GM12878 (cell line): Measurements from ENCODE around the gene SOX11. TPM values are rescaled to one million over a fixed set of nuclear protein-coding genes. Genes with fewer than 3 reads are reported as not detected.

Source experiments
- ATAC-seq: fragments of 200-7000 bp; cut with Tn5 transposase; 3 replicates; pipeline ENCODE4 v1.9.1; 2020; ENCODE audit warnings: mild to moderate bottlenecking, moderate library complexity
- BruUV-seq: library from RNA; stranded (reverse); fragments of 400-500 nt; replicated peaks from 2 replicates; lab custom pipeline; 2021; lab: Mats Ljungman, UMichigan
- CTCF ChIA-PET: fragments of 300-600 bp; sonication (Branson Sonifier 250); formaldehyde crosslinking; extraction: SDS; loops from one replicate; lab custom pipeline; 2021; ENCODE audit warnings: inconsistent platforms; lab: Yijun Ruan, JAX
- POLR2A ChIA-PET: fragments of 350-600 bp; formaldehyde crosslinking; extraction: SDS; loops from one replicate; lab custom pipeline; 2021; ENCODE audit warnings: inconsistent platforms; lab: Charles Lee
- RAD21 ChIA-PET: fragments of 300-600 bp; sonication (Branson Sonifier 250); formaldehyde crosslinking; loops from one replicate; lab custom pipeline; 2023; ENCODE audit warnings: antibody characterized with exemption; ENCODE audit not compliant: unreplicated experiment; lab: Charles Lee
- SMC1A ChIA-PET: fragments of 300-600 bp; sonication (Branson Sonifier 250); formaldehyde crosslinking; loops from one replicate; lab custom pipeline; 2023; ENCODE audit not compliant: unreplicated experiment, uncharacterized antibody; lab: Charles Lee
- DNase-seq: peaks from one replicate; pipeline ENCODE4 v3.0.0-alpha.2; 2011; ENCODE audit warnings: low read depth, low spot score
- FAIRE-seq: peaks from 3 replicates; lab custom pipeline; 2011; peaks lifted over from hg19 to GRCh38; lab: Jason Lieb, UNC
- H2AFZ ChIP-seq: 2 replicates; pipeline ENCODE4 v1.6.0; 2011; ENCODE audit warnings: low read depth, low read length, control low read depth; ENCODE audit not compliant: control insufficient read depth
- H3K27ac ChIP-seq: 2 replicates; pipeline ENCODE4 v1.5.1; 2011; ENCODE audit warnings: control low read depth; ENCODE audit not compliant: control insufficient read depth, insufficient read depth
- H3K27me3 ChIP-seq, 2 experiments: replicated peaks in 1 of 2; 2 replicates each; pipeline versions ENCODE4 v1.6.0 to v1.6.1; 2011; ENCODE audit warnings: low read length in 1 of 2; ENCODE audit not compliant: control insufficient read depth in 2 of 2, insufficient read depth in 2 of 2
- H3K36me3 ChIP-seq, 2 experiments: 2 replicates each; pipeline ENCODE4 v1.5.1; 2011; ENCODE audit warnings: low read length in 1 of 2; ENCODE audit not compliant: control insufficient read depth in 2 of 2, insufficient read depth in 2 of 2
- H3K4me1 ChIP-seq: 2 replicates; pipeline ENCODE4 v1.6.1; 2011; ENCODE audit warnings: mild to moderate bottlenecking, low read length, moderate library complexity, mixed read lengths; ENCODE audit not compliant: control insufficient read depth, insufficient read depth
- H3K4me2 ChIP-seq: 2 replicates; pipeline ENCODE4 v1.6.0; 2011; ENCODE audit warnings: control low read depth; ENCODE audit not compliant: control insufficient read depth, insufficient read depth
- H3K4me3 ChIP-seq: fragments of 200-600 bp; sonication (generic); 2 replicates; pipeline ENCODE4 v1.5.1; 2016
- H3K79me2 ChIP-seq: 2 replicates; pipeline ENCODE4 v1.6.0; 2011; ENCODE audit warnings: low read length; ENCODE audit not compliant: control insufficient read depth, insufficient read depth
- H3K9ac ChIP-seq: 2 replicates; pipeline ENCODE4 v1.8.0; 2011; ENCODE audit warnings: low read length, control low read depth, mixed read lengths; ENCODE audit not compliant: control insufficient read depth, insufficient read depth
- H3K9me3 ChIP-seq: replicated peaks from 3 replicates; pipeline ENCODE4 v1.5.1; 2011; ENCODE audit warnings: mild to moderate bottlenecking, low read length; ENCODE audit not compliant: control insufficient read depth, insufficient read depth
- H4K20me1 ChIP-seq: 2 replicates; pipeline ENCODE4 v1.6.0; 2011; ENCODE audit not compliant: control insufficient read depth, insufficient read depth
- CBX3 ChIP-seq: fragments of 200-600 bp; sonication (generic); IDR thresholded peaks from 2 replicates; pipeline ENCODE4 v1.6.1; 2016; ENCODE audit warnings: low read depth, borderline replicate concordance
- CREM ChIP-seq: IDR thresholded peaks from 2 replicates; pipeline ENCODE4 v1.6.1; 2014; ENCODE audit warnings: antibody characterized with exemption, low read depth
- EED ChIP-seq: sonication (generic); IDR thresholded peaks from 2 replicates; pipeline ENCODE4 v1.6.1; 2016; ENCODE audit warnings: antibody characterized with exemption, low read depth
- HCFC1 ChIP-seq: fragments of 150-350 bp; IDR thresholded peaks from 2 replicates; pipeline ENCODE4 v1.6.1; 2014; ENCODE audit warnings: low read length
- IRF4 ChIP-seq: IDR thresholded peaks from 2 replicates; pipeline ENCODE4 v1.6.1; 2011; ENCODE audit warnings: low read depth, low read length
- MYB ChIP-seq: fragments of 150-350 bp; IDR thresholded peaks from 2 replicates; pipeline ENCODE4 v1.6.1; 2014; ENCODE audit warnings: mild to moderate bottlenecking, low read depth, low read length, borderline replicate concordance
- NR2C2 ChIP-seq: IDR thresholded peaks from 2 replicates; pipeline ENCODE4 v1.6.1; 2011; ENCODE audit warnings: borderline replicate concordance, low read depth; ENCODE audit not compliant: control insufficient read depth, insufficient read length
- RFX5 ChIP-seq: IDR thresholded peaks from 2 replicates; pipeline ENCODE4 v1.6.1; 2011; ENCODE audit warnings: low read depth, low read length, improper control_type of control experiment
- SREBF1 ChIP-seq: IDR thresholded peaks from 2 replicates; pipeline ENCODE4 v1.6.1; 2012; ENCODE audit warnings: mild to moderate bottlenecking, low read length
- SREBF2 ChIP-seq: IDR thresholded peaks from 2 replicates; pipeline ENCODE4 v1.6.1; 2012; ENCODE audit warnings: mild to moderate bottlenecking, low read length
- WRNIP1 ChIP-seq: IDR thresholded peaks from 2 replicates; pipeline ENCODE4 v1.6.1; 2011; ENCODE audit warnings: low read depth, low read length, improper control_type of control experiment, borderline replicate concordance
- WGBS: methylation state at CpG from one replicate; pipeline ENCODE4 v1.1.6; 2016; ENCODE audit warnings: low lambda C conversion rate; ENCODE audit not compliant: insufficient replicate concordance, insufficient coverage; ENCODE audit errors: missing lambda C conversion rate; 5-methylcytosine and 5-hydroxymethylcytosine counted together
- in situ Hi-C: fragments of 300-500 bp; cut with MboI; formaldehyde crosslinking; loops from 9 replicates; pipeline ENCODE4 v1.14.3; 2018; ENCODE audit warnings: mixed read lengths
- intact Hi-C: fragments of 100-400 bp; cut with micrococcal nuclease; formaldehyde crosslinking; loops from one replicate; pipeline ENCODE4 v1.14.2; 2022; ENCODE audit not compliant: unreplicated experiment
- polyA plus RNA-seq, 11 experiments: library from polyadenylated mRNA; depleted of rRNA in 4 of 11; unstranded in 6 of 11; stranded (reverse) in 5 of 11; fragments of >200 nt; fragmentation: Nextera tagmentation in 4 of 11; fragmentation: Illumina TruSeq in 1 of 11; extraction: Ambion mirVana in 4 of 11; extraction: Trizol in 1 of 11; gene quantifications; 1 replicate in 1 of 11; 2 replicates in 10 of 11; pipeline versions ENCODE4 v1.2.1 to v1.2.3, GENCODE V29; 2011 to 2016; ENCODE audit warnings: inconsistent platforms in 2 of 11, missing spikeins in 2 of 11, low read depth in 1 of 11
- total RNA-seq, 4 experiments: library from RNA; depleted of rRNA in 3 of 4; stranded (reverse); fragments of >200 nt in 3 of 4; fragmentation: Illumina TruSeq in 1 of 4; extraction: Trizol in 1 of 4; gene quantifications; 2 replicates each; pipeline versions ENCODE4 v1.2.1 to v1.2.3, GENCODE V29; 2013 to 2021
- TF ChIP-seq, protein P1 (sequence below): fragments of 450-650 bp; IDR thresholded peaks from 2 replicates; pipeline ENCODE4 v1.6.1; 2017; ENCODE audit warnings: borderline replicate concordance
- TF ChIP-seq, protein P2 (sequence below): fragments of 450-650 bp; IDR thresholded peaks from 2 replicates; pipeline ENCODE4 v1.6.1; 2017; ENCODE audit warnings: low read depth, mild to moderate bottlenecking, moderate library complexity
- TF ChIP-seq, protein P3 (sequence below): IDR thresholded peaks from 2 replicates; pipeline ENCODE4 v1.6.1; 2012; ENCODE audit warnings: low read depth, low read length, improper control_type of control experiment
- TF ChIP-seq, protein P4 (sequence below): fragments of 450-650 bp; IDR thresholded peaks from 2 replicates; pipeline ENCODE4 v1.6.1; 2017; ENCODE audit warnings: mild to moderate bottlenecking, moderate library complexity
- TF ChIP-seq, protein P5 (sequence below): IDR thresholded peaks from 2 replicates; pipeline ENCODE4 v1.6.1; 2012; ENCODE audit warnings: low read depth, low read length, improper control_type of control experiment

Gene SOX11
- total and polyA plus RNA-seq, 10 of the 15 experiments (the other 5 are each of a cell fraction or from before 2014, with no cell fraction given), result 0.03 to 0.04 (median 0.03) TPM; not detected in 7

DNA sequence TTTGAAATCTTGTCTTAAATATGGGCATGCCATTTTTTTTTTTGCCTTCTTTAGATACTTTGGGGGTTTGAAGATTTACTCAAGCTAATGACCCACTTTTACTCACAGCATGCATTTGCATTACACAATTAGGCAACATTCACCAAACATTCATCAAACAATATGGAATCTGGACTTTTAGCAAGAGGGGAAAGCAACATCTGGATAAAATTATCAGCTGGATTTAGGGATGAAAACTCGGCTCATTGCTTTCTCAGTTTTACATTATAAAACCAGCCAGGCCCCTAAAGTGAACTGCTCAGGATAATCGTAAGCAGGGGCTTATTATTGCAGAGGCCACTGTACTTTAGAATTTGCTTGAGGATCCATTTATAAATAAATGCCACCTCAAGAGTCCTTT lies 44.7 kb downstream of the SOX11 start:
- ChIA-PET CTCF (interaction anchor here (0.7 kb wide), 1 partner anchor 47 kb away, joined by 3 read pairs; no protein-coding TSS in a partner anchor), RAD21 (no interaction called here), SMC1A (no interaction called here), POLR2A (no interaction called here)
- Histone ChIP-seq H3K9ac (no peak overlapping the region), H3K27ac (no peak overlapping the region), H3K4me3 (no peak overlapping the region), H3K4me1 (no peaks in the 10 kb centered on the region), H4K20me1 (no peaks in the 10 kb centered on the region), H2AFZ (no peak overlapping the region), H3K4me2 (no peak overlapping the region), H3K27me3 (no peaks in the 10 kb centered on the region), H3K79me2 (no peaks in the 10 kb centered on the region), H3K9me3 (no peaks in the 10 kb centered on the region), H3K36me3 (no peaks in the 10 kb centered on the region)
- ATAC-seq, result no peak
- no peak for DNase-seq
- BruUV-seq, result no TSS peak
- in situ Hi-C loops (no loop called here), intact Hi-C loops (no loop called here)
- WGBS, result 0% methylated on average over 2 of the region's 2 CpGs
- no peak for FAIRE-seq
- TF ChIP-seq CBX3 (no peak), RFX5 (no peak), IRF4 (no peak), SREBF1 (no peak), SREBF2 (no peak), EED (no peak), NR2C2 (no peak), HCFC1 (no peak), CREM (no peak), MYB (no peak), WRNIP1 (no peak)
- TF ChIP-seq, protein P1, sequence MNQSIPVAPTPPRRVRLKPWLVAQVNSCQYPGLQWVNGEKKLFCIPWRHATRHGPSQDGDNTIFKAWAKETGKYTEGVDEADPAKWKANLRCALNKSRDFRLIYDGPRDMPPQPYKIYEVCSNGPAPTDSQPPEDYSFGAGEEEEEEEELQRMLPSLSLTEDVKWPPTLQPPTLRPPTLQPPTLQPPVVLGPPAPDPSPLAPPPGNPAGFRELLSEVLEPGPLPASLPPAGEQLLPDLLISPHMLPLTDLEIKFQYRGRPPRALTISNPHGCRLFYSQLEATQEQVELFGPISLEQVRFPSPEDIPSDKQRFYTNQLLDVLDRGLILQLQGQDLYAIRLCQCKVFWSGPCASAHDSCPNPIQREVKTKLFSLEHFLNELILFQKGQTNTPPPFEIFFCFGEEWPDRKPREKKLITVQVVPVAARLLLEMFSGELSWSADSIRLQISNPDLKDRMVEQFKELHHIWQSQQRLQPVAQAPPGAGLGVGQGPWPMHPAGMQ, result no peak
- TF ChIP-seq, protein P2, sequence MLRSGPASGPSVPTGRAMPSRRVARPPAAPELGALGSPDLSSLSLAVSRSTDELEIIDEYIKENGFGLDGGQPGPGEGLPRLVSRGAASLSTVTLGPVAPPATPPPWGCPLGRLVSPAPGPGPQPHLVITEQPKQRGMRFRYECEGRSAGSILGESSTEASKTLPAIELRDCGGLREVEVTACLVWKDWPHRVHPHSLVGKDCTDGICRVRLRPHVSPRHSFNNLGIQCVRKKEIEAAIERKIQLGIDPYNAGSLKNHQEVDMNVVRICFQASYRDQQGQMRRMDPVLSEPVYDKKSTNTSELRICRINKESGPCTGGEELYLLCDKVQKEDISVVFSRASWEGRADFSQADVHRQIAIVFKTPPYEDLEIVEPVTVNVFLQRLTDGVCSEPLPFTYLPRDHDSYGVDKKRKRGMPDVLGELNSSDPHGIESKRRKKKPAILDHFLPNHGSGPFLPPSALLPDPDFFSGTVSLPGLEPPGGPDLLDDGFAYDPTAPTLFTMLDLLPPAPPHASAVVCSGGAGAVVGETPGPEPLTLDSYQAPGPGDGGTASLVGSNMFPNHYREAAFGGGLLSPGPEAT, result no peak
- TF ChIP-seq, protein P3, sequence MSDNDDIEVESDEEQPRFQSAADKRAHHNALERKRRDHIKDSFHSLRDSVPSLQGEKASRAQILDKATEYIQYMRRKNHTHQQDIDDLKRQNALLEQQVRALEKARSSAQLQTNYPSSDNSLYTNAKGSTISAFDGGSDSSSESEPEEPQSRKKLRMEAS, result no peak
- TF ChIP-seq, protein P4, sequence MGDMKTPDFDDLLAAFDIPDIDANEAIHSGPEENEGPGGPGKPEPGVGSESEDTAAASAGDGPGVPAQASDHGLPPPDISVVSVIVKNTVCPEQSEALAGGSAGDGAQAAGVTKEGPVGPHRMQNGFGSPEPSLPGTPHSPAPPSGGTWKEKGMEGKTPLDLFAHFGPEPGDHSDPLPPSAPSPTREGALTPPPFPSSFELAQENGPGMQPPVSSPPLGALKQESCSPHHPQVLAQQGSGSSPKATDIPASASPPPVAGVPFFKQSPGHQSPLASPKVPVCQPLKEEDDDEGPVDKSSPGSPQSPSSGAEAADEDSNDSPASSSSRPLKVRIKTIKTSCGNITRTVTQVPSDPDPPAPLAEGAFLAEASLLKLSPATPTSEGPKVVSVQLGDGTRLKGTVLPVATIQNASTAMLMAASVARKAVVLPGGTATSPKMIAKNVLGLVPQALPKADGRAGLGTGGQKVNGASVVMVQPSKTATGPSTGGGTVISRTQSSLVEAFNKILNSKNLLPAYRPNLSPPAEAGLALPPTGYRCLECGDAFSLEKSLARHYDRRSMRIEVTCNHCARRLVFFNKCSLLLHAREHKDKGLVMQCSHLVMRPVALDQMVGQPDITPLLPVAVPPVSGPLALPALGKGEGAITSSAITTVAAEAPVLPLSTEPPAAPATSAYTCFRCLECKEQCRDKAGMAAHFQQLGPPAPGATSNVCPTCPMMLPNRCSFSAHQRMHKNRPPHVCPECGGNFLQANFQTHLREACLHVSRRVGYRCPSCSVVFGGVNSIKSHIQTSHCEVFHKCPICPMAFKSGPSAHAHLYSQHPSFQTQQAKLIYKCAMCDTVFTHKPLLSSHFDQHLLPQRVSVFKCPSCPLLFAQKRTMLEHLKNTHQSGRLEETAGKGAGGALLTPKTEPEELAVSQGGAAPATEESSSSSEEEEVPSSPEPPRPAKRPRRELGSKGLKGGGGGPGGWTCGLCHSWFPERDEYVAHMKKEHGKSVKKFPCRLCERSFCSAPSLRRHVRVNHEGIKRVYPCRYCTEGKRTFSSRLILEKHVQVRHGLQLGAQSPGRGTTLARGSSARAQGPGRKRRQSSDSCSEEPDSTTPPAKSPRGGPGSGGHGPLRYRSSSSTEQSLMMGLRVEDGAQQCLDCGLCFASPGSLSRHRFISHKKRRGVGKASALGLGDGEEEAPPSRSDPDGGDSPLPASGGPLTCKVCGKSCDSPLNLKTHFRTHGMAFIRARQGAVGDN, result no peak
- TF ChIP-seq, protein P5, sequence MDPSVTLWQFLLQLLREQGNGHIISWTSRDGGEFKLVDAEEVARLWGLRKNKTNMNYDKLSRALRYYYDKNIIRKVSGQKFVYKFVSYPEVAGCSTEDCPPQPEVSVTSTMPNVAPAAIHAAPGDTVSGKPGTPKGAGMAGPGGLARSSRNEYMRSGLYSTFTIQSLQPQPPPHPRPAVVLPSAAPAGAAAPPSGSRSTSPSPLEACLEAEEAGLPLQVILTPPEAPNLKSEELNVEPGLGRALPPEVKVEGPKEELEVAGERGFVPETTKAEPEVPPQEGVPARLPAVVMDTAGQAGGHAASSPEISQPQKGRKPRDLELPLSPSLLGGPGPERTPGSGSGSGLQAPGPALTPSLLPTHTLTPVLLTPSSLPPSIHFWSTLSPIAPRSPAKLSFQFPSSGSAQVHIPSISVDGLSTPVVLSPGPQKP, result no peak
